Loucy (cell line): ENCODE results near the gene MARCHF9.

Source experiments
- EZH2phosphoT487 ChIP-seq: fragments of 200-600 bp; IDR thresholded peaks from 2 replicates; pipeline ENCODE4 v1.6.1; 2018; ENCODE audit warnings: antibody characterized with exemption, mild to moderate bottlenecking, moderate library complexity, borderline replicate concordance
- TF ChIP-seq, protein P1 (sequence below): fragments of 200-600 bp; sonication (generic); conservative IDR thresholded peaks from 2 replicates; pipeline ENCODE4 v1.5.1; 2014; ENCODE audit warnings: mild to moderate bottlenecking, antibody characterized with exemption, low read length

- TF ChIP-seq, protein P1, sequence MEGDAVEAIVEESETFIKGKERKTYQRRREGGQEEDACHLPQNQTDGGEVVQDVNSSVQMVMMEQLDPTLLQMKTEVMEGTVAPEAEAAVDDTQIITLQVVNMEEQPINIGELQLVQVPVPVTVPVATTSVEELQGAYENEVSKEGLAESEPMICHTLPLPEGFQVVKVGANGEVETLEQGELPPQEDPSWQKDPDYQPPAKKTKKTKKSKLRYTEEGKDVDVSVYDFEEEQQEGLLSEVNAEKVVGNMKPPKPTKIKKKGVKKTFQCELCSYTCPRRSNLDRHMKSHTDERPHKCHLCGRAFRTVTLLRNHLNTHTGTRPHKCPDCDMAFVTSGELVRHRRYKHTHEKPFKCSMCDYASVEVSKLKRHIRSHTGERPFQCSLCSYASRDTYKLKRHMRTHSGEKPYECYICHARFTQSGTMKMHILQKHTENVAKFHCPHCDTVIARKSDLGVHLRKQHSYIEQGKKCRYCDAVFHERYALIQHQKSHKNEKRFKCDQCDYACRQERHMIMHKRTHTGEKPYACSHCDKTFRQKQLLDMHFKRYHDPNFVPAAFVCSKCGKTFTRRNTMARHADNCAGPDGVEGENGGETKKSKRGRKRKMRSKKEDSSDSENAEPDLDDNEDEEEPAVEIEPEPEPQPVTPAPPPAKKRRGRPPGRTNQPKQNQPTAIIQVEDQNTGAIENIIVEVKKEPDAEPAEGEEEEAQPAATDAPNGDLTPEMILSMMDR, result no peak
- TF ChIP-seq EZH2phosphoT487, result no peak
These were observed 221 bp downstream of the MARCHF9 start for GRCh38 chr12:57755194-57755453.
